HG03045 (cell line): ENCODE data around the gene TARS3.

ENCODE experiments used
- ATAC-seq: cut with Tn5 transposase; IDR thresholded peaks from one replicate; pipeline ENCODE4 v1.9.1; 2021; ENCODE audit warnings: mild to moderate bottlenecking, moderate library complexity; ENCODE audit not compliant: unreplicated experiment

TARS3 gene

GRCh38 chr15:101608201-101608600 is 116.1 kb downstream of the TARS3 start:
- no peak for ATAC-seq

- ATAC-seq: no peak
These were observed 117.2 kb downstream of the TARS3 start for GRCh38 chr15:101607108-101607507.

GRCh38 chr15:101604124-101604874 is 120.0 kb downstream of the TARS3 start:
- ATAC-seq: no peak
